Measurements from ENCODE around the gene NRDE2. TPM values are rescaled to one million over a fixed set of nuclear protein-coding genes. Genes with fewer than 3 reads are reported as not detected.

The NRDE2 gene
- polyA plus RNA-seq, 1 experiment: 7.3 TPM

DNA sequence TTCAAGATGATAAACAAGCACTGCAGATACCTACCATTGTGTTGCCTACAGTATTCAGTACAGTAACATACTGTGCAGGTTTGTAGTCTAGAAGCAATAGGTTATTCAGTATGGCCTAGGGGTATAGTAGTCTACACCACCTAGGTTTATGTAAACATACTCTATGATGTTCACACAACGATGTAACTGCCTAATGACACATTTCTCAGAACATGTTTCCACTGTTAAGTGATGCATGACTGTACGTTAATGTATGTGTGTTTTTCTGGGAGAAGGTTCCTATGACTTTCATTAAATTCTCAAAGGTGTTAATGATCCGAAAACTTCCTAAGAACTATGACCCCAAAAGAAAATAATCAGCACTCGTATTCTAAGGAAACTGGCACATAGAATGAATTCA, 44.2 kb upstream of the NRDE2 start:
- CTCF ChIA-PET: no interaction called here
- H3K9me3 ChIP-seq (ENCODE audit: control insufficient read depth, insufficient read depth, low read length): no peaks in the 10 kb centered on the region
- no peak for DNase-seq (ENCODE audit: low read depth, low spot score)
- POLR2A ChIA-PET: no interaction called here
- TF ChIP-seq, protein P1, sequence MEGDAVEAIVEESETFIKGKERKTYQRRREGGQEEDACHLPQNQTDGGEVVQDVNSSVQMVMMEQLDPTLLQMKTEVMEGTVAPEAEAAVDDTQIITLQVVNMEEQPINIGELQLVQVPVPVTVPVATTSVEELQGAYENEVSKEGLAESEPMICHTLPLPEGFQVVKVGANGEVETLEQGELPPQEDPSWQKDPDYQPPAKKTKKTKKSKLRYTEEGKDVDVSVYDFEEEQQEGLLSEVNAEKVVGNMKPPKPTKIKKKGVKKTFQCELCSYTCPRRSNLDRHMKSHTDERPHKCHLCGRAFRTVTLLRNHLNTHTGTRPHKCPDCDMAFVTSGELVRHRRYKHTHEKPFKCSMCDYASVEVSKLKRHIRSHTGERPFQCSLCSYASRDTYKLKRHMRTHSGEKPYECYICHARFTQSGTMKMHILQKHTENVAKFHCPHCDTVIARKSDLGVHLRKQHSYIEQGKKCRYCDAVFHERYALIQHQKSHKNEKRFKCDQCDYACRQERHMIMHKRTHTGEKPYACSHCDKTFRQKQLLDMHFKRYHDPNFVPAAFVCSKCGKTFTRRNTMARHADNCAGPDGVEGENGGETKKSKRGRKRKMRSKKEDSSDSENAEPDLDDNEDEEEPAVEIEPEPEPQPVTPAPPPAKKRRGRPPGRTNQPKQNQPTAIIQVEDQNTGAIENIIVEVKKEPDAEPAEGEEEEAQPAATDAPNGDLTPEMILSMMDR (IDR thresholded peaks at IDR 0.05; ENCODE audit: low read depth, low read length): no peak
- no peak overlapping the region for H3K27ac ChIP-seq (ENCODE audit: low read depth, low read length)
- H3K4me3 ChIP-seq (ENCODE audit: low read depth, low read length): no peak overlapping the region
- no peaks in the 10 kb centered on the region for H3K27me3 ChIP-seq (ENCODE audit: control insufficient read depth, insufficient read depth, low read length)

DNA sequence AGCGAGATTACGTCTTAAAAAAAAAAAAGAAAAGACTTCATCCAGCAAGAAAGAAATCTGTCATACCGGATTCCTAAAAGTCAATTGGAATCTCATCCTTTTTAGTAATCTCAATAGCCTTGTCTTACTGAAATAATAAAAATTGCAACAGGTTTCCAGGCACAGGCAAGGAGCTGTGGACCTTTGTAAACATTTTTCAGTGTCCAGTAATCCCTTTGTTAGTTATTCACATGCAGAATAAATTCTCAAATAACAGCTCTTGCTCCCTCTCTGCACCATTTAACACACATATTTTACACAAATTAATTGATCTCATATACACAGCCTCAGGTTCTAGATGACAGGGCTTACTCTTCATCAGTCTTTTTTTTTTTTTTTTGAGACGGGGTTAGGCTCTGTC, 43.1 kb upstream of the NRDE2 start:
- no peak overlapping the region for H3K4me3 ChIP-seq (ENCODE audit: low read depth, low read length)
- H3K27me3 ChIP-seq (ENCODE audit: control insufficient read depth, insufficient read depth, low read length): no peaks in the 10 kb centered on the region
- TF ChIP-seq, protein P1 (IDR thresholded peaks at IDR 0.05; ENCODE audit: low read depth, low read length): no peak
- no peak for DNase-seq (ENCODE audit: low read depth, low spot score)
- H3K27ac ChIP-seq (ENCODE audit: low read depth, low read length): no peak overlapping the region
- ChIA-PET CTCF (no interaction called here), POLR2A (interaction anchor here (0.7 to 0.8 kb wide), 2 partner anchors 25 to 200 kb away, joined by 3 read pairs; no protein-coding TSS in a partner anchor)
- H3K9me3 ChIP-seq (ENCODE audit: control insufficient read depth, insufficient read depth, low read length): no peaks in the 10 kb centered on the region

DNA sequence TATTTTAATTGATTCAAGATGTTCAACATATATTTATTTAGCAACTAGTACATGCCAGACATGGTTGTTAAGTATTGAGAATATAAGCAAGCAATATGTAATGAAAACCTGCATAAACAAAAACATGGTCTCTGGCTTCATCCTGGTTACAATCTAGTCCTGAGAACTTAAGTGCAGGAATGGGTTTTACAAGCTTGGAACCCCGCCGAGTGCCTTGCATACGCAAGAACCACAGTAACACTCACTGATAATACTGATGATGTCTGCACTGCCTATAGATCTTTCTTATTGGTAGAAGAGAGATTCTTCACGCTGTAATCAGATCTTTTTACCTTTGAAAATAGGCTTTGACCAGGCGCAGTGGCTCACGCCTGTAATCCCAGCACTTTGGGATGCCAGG, 42.1 kb upstream of the NRDE2 start:
- Histone ChIP-seq H3K9me3 (ENCODE audit: control insufficient read depth, insufficient read depth, low read length) (no peaks in the 10 kb centered on the region), H3K27ac (ENCODE audit: low read depth, low read length) (no peak overlapping the region), H3K4me3 (ENCODE audit: low read depth, low read length) (no peak overlapping the region), H3K27me3 (ENCODE audit: control insufficient read depth, insufficient read depth, low read length) (no peaks in the 10 kb centered on the region)
- ChIA-PET CTCF (no interaction called here), POLR2A (no interaction called here)
- no peak for DNase-seq (ENCODE audit: low read depth, low spot score)
- TF ChIP-seq, protein P1 (IDR thresholded peaks at IDR 0.05; ENCODE audit: low read depth, low read length): no peak

DNA sequence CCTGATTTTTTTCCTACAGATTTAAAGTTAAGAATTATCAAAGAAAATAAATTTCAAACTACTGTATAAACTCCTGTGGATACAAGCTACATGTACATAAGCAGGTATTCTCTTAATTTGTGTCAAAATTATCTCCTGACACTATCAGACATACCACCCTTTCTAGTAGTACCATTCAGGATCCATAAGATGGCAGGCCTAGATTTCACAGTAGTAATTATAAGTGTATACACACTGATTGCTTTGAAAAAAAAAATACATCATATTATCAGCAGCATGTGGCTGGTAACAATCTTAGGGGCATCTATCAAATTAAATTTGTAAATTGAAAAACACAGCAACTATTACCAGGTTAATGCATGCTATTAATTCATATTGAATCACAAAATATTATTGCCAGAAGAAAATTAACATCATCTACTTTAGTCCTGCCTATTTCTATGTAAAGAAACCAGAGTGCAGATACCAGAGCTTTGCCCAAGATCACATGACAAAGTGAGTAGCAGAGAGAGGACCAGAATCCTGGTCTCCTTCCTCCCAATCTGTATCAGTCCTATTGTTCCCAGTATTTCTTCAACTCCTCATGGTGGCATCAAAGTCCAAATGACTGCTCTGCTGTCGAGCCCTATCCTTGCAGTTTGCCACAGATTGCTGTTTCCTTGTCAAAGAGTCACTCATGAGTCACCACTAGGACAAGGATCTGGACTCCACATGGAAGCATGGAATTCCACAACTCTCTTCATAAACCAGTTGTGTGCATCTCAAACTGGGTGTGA, 37.4 kb upstream of the NRDE2 start:
- Histone ChIP-seq H3K4me3 (ENCODE audit: low read depth, low read length) (no peak overlapping the region), H3K27ac (ENCODE audit: low read depth, low read length) (no peak overlapping the region), H3K27me3 (ENCODE audit: control insufficient read depth, insufficient read depth, low read length) (peaks cover 6% of the 10 kb centered on the region), H3K9me3 (ENCODE audit: control insufficient read depth, insufficient read depth, low read length) (no peaks in the 10 kb centered on the region)
- ChIA-PET CTCF (interaction anchor here (0.6 to 2.5 kb wide), 6 partner anchors 12 to 617 kb away, joined by 3 to 11 read pairs (median 3); no protein-coding TSS in a partner anchor), POLR2A (no interaction called here)
- no peak for DNase-seq (ENCODE audit: low read depth, low spot score)
- TF ChIP-seq, protein P1 (IDR thresholded peaks at IDR 0.05; ENCODE audit: low read depth, low read length): no peak

DNA sequence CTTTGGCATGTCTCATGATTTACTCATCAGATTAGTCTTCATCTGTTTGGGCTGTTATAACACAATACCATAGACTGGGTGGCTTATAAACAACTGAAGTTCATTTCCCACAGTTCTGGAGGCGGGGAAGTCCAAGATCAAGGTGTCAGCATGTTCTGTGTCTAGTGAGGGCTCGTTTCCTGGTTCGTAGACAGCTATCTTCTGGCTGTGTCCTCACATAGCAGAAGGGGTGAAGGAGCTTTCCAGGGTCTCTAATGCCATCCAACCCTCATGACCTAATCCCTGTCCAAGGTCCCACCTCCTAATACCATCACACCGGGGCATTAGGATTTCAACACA, 30.8 kb upstream of the NRDE2 start:
- POLR2A ChIA-PET: no interaction called here
- TF ChIP-seq, protein P1 (IDR thresholded peaks at IDR 0.05; ENCODE audit: low read depth, low read length): no peak
- Histone ChIP-seq H3K27me3 (ENCODE audit: control insufficient read depth, insufficient read depth, low read length) (peaks cover 16% of the 10 kb centered on the region), H3K9me3 (ENCODE audit: control insufficient read depth, insufficient read depth, low read length) (no peaks in the 10 kb centered on the region), H3K4me3 (ENCODE audit: low read depth, low read length) (no peak overlapping the region), H3K27ac (ENCODE audit: low read depth, low read length) (no peak overlapping the region)
- DNase-seq (ENCODE audit: low read depth, low spot score): no peak
- CTCF ChIA-PET: no interaction called here

Measured in AG04450 (cell line).